Panc1 (cell line): ENCODE data around the gene SPATA13. TPM values are rescaled to one million over a fixed set of nuclear protein-coding genes. Genes with fewer than 3 reads are reported as not detected.

Experiments
- ATAC-seq: fragments of 200-7000 bp; cut with Tn5 transposase; 2 replicates; pipeline ENCODE4 v1.9.1; 2020; ENCODE audit warnings: mild to moderate bottlenecking, moderate library complexity
- BruUV-seq: library from RNA; stranded (reverse); fragments of 400-500 nt; replicated peaks from 2 replicates; lab custom pipeline; 2021; lab: Mats Ljungman, UMichigan
- CTCF ChIA-PET: fragments of 300-600 bp; sonication (Branson Sonifier 250); formaldehyde crosslinking; loops from one replicate; lab custom pipeline; 2022; ENCODE audit warnings: antibody characterized with exemption; lab: Charles Lee
- POLR2A ChIA-PET: fragments of 300-600 bp; sonication (Branson Sonifier 250); formaldehyde crosslinking; loops from one replicate; lab custom pipeline; 2022; ENCODE audit warnings: antibody characterized with exemption; lab: Charles Lee
- DNase-seq: peaks from one replicate; pipeline ENCODE4 v3.0.0-alpha.2; 2010; ENCODE audit warnings: low read depth, low spot score
- H3K27ac ChIP-seq: 2 replicates; pipeline ENCODE4 v1.5.1; 2011; ENCODE audit warnings: mild to moderate bottlenecking, low read length, inconsistent platforms
- H3K27me3 ChIP-seq: fragments of 200-500 bp; sonication (Bioruptor generic); 2 replicates; pipeline ENCODE4 v1.6.0; 2014; ENCODE audit warnings: low read length, inconsistent platforms; ENCODE audit not compliant: control insufficient read depth, insufficient read depth
- H3K36me3 ChIP-seq: fragments of 200-500 bp; sonication (Bioruptor generic); 2 replicates; pipeline ENCODE4 v1.5.1; 2014; ENCODE audit warnings: inconsistent platforms, mild to moderate bottlenecking, low read length, moderate library complexity; ENCODE audit not compliant: control insufficient read depth, insufficient read depth
- H3K4me1 ChIP-seq: 2 replicates; pipeline ENCODE4 v1.5.1; 2011; ENCODE audit warnings: inconsistent platforms, mild to moderate bottlenecking, low read length, moderate library complexity; ENCODE audit not compliant: control insufficient read depth, insufficient read depth
- H3K4me3 ChIP-seq, 2 experiments: 2 replicates each; pipeline ENCODE4 v1.5.1; 2011 to 2012; ENCODE audit warnings: low read depth in 2 of 2, low read length in 2 of 2, mild to moderate bottlenecking in 2 of 2, inconsistent platforms in 1 of 2, moderate library complexity in 1 of 2
- H3K9me3 ChIP-seq: fragments of 200-500 bp; sonication (Bioruptor generic); 2 replicates; pipeline ENCODE4 v1.5.1; 2014; ENCODE audit warnings: low read depth, mild to moderate bottlenecking, inconsistent platforms, low read length, moderate library complexity; ENCODE audit not compliant: control insufficient read depth, insufficient read depth
- CTCF ChIP-seq: fragments of 450-650 bp; IDR thresholded peaks from 2 replicates; pipeline ENCODE4 v1.5.1; 2017; ENCODE audit warnings: mild to moderate bottlenecking
- POLR2AphosphoS5 ChIP-seq: IDR thresholded peaks from 2 replicates; pipeline ENCODE4 v1.6.1; 2012; ENCODE audit warnings: mild to moderate bottlenecking, low read depth, low read length, moderate library complexity
- SIN3A ChIP-seq: IDR thresholded peaks from 2 replicates; pipeline ENCODE4 v1.6.1; 2012; ENCODE audit warnings: low read depth, mild to moderate bottlenecking, low read length, moderate library complexity, borderline replicate concordance; ENCODE audit not compliant: insufficient read depth
- TCF7L2 ChIP-seq: IDR thresholded peaks from 2 replicates; pipeline ENCODE4 v1.6.1; 2011; ENCODE audit warnings: mild to moderate bottlenecking, low read depth, low read length, inconsistent platforms
- in situ Hi-C: cut with HindIII; loops from 2 replicates; pipeline ENCODE4 v1.10.0; 2016; ENCODE audit warnings: low sequenced_read_pairs, low pct_unique_long_range_greater_than_20kb
- intact Hi-C: fragments of 100-400 bp; cut with micrococcal nuclease; formaldehyde crosslinking; loops from one replicate; pipeline ENCODE4 v1.10.0; 2022; ENCODE audit not compliant: unreplicated experiment
- total RNA-seq: library from RNA; stranded (reverse); gene quantifications from one replicate; pipeline ENCODE4 v1.2.1, GENCODE V29; 2021; ENCODE audit not compliant: unreplicated experiment
- TF ChIP-seq, protein P1 (sequence below), 2 experiments: IDR thresholded peaks; 2 replicates each; pipeline ENCODE4 v1.6.1; 2011 to 2012; ENCODE audit warnings: low read depth in 2 of 2, control low read depth in 1 of 2, low read length in 1 of 2, mild to moderate bottlenecking in 1 of 2, moderate library complexity in 1 of 2; ENCODE audit not compliant: insufficient read depth in 1 of 2

The SPATA13 gene
- total RNA-seq, 1 experiment from 2014 or later = 7.9 TPM

GRCh38 chr13:24341439-24341838 lies 180.9 kb downstream of the SPATA13 start:
- H3K4me3 ChIP-seq = no peak overlapping the region
- in situ Hi-C loops (no loop called here), intact Hi-C loops (no loop called here)
- DNase-seq (no peak), ATAC-seq (no peak)
- no TSS peak for BruUV-seq
- TF ChIP-seq CTCF (no peak), SIN3A (no peak), TCF7L2 (no peak), POLR2AphosphoS5 (no peak)
- TF ChIP-seq, protein P1, sequence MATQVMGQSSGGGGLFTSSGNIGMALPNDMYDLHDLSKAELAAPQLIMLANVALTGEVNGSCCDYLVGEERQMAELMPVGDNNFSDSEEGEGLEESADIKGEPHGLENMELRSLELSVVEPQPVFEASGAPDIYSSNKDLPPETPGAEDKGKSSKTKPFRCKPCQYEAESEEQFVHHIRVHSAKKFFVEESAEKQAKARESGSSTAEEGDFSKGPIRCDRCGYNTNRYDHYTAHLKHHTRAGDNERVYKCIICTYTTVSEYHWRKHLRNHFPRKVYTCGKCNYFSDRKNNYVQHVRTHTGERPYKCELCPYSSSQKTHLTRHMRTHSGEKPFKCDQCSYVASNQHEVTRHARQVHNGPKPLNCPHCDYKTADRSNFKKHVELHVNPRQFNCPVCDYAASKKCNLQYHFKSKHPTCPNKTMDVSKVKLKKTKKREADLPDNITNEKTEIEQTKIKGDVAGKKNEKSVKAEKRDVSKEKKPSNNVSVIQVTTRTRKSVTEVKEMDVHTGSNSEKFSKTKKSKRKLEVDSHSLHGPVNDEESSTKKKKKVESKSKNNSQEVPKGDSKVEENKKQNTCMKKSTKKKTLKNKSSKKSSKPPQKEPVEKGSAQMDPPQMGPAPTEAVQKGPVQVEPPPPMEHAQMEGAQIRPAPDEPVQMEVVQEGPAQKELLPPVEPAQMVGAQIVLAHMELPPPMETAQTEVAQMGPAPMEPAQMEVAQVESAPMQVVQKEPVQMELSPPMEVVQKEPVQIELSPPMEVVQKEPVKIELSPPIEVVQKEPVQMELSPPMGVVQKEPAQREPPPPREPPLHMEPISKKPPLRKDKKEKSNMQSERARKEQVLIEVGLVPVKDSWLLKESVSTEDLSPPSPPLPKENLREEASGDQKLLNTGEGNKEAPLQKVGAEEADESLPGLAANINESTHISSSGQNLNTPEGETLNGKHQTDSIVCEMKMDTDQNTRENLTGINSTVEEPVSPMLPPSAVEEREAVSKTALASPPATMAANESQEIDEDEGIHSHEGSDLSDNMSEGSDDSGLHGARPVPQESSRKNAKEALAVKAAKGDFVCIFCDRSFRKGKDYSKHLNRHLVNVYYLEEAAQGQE (IDR thresholded peaks at IDR 0.05; ENCODE audit: insufficient read depth in 1 of 2, low read depth in 2 of 2, low read length in 1 of 2) = no peak
- no peaks in the 10 kb centered on the region for H3K9me3 ChIP-seq
- H3K27ac ChIP-seq = no peak overlapping the region
- H3K36me3 ChIP-seq = no peaks in the 10 kb centered on the region
- H3K27me3 ChIP-seq = no peaks in the 10 kb centered on the region
- H3K4me1 ChIP-seq = no peaks in the 10 kb centered on the region
- ChIA-PET POLR2A (no interaction called here), CTCF (no interaction called here)

DNA sequence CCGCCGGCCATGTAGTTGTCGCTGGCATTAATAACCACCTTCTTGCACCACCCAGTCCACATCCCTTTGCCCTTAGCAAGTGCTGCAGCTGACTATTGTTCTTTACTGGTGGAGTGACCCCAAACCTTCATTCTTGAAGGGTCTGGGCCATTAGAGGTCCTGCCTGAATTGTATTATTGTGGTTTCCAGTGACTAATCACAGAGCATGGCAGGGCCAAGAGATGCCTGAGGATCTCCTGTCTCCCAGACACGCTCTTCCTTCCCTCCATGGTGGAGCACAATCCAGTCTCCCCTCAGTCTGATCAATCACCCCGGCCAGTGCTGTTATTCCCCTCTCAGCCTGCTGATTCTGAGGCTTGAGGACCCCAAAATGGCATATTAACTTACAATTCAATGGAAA lies 187.9 kb downstream of the SPATA13 start:
- BruUV-seq = no TSS peak
- DNase-seq = no peak
- ChIA-PET POLR2A (no interaction called here), CTCF (no interaction called here)
- intact Hi-C loops = no loop called here
- ATAC-seq = no peak
- TF ChIP-seq SIN3A = no peak
- TF ChIP-seq POLR2AphosphoS5 = no peak
- no peaks in the 10 kb centered on the region for H3K4me1 ChIP-seq
- no peak overlapping the region for H3K27ac ChIP-seq
- H3K9me3 ChIP-seq = no peaks in the 10 kb centered on the region
- H3K27me3 ChIP-seq = no peaks in the 10 kb centered on the region
- in situ Hi-C loops = no loop called here
- no peak overlapping the region for H3K4me3 ChIP-seq
- H3K36me3 ChIP-seq = no peaks in the 10 kb centered on the region

- no peaks in the 10 kb centered on the region for H3K36me3 ChIP-seq
- no peak overlapping the region for H3K4me3 ChIP-seq
- in situ Hi-C loops (no loop called here), intact Hi-C loops (no loop called here)
- no peaks in the 10 kb centered on the region for H3K9me3 ChIP-seq
- H3K27ac ChIP-seq = no peak overlapping the region
- BruUV-seq = no TSS peak
- POLR2A ChIA-PET = no interaction called here
- TF ChIP-seq, protein P1 (IDR thresholded peaks at IDR 0.05; ENCODE audit: insufficient read depth in 1 of 2, low read depth in 2 of 2, low read length in 1 of 2) = no peak
- TF ChIP-seq TCF7L2 (no peak), CTCF (no peak), SIN3A (no peak)
- H3K27me3 ChIP-seq = no peaks in the 10 kb centered on the region
- H3K4me1 ChIP-seq = no peaks in the 10 kb centered on the region
- DNase-seq (no peak), ATAC-seq (no peak)
- CTCF ChIA-PET = no interaction called here
Measured at GRCh38 chr13:24348797-24349515, 188.4 kb downstream of the SPATA13 start.
